ENCODE results near the gene NTM.

Gene NTM

GRCh38 chr11:131486100-131486499 lies 115.7 kb downstream of the NTM start:
- no peaks in the 10 kb centered on the region for H3K36me3 ChIP-seq (ENCODE audit: insufficient read depth, low read length)
- H3K27ac ChIP-seq (ENCODE audit: low read depth, low read length, poor library complexity, severe bottlenecking) = no peak overlapping the region
- no peaks in the 10 kb centered on the region for H4K20me1 ChIP-seq (ENCODE audit: insufficient read depth, low read length)
- no peaks in the 10 kb centered on the region for H3K79me2 ChIP-seq (ENCODE audit: insufficient read depth, low read length)
- H3K4me3 ChIP-seq (ENCODE audit: low read depth, low read length, poor library complexity, severe bottlenecking) = no peak overlapping the region
- no peak for TF ChIP-seq CTCF (IDR thresholded peaks at IDR 0.05; ENCODE audit: low read length)
- no peak for TF ChIP-seq EZH2 (IDR thresholded peaks at IDR 0.05; ENCODE audit: borderline replicate concordance, low read length)
- H3K9ac ChIP-seq (ENCODE audit: low read length) = no peak overlapping the region
- H3K9me2 ChIP-seq (ENCODE audit: low read depth, low read length) = no peaks in the 10 kb centered on the region
- H2AFZ ChIP-seq (ENCODE audit: low read length) = no peak overlapping the region
- no peaks in the 10 kb centered on the region for H3K4me1 ChIP-seq (ENCODE audit: insufficient read depth, low read length, severe bottlenecking)
- H3K9me3 ChIP-seq (ENCODE audit: low read length) = no peaks in the 10 kb centered on the region
- no peaks in the 10 kb centered on the region for H3K27me3 ChIP-seq (ENCODE audit: insufficient read depth, low read length)
- no peaks in the 10 kb centered on the region for H3F3A ChIP-seq (ENCODE audit: insufficient read depth, low read length)
- no peak overlapping the region for H3K4me2 ChIP-seq (ENCODE audit: low read length)

GRCh38 chr11:131486937-131487635 lies 116.7 kb downstream of the NTM start:
- no peaks in the 10 kb centered on the region for H4K20me1 ChIP-seq (ENCODE audit: insufficient read depth, low read length)
- no peak for TF ChIP-seq EZH2 (IDR thresholded peaks at IDR 0.05; ENCODE audit: borderline replicate concordance, low read length)
- no peak for TF ChIP-seq CTCF (IDR thresholded peaks at IDR 0.05; ENCODE audit: low read length)
- H3K9me2 ChIP-seq (ENCODE audit: low read depth, low read length) = no peaks in the 10 kb centered on the region
- H3K27ac ChIP-seq (ENCODE audit: low read depth, low read length, poor library complexity, severe bottlenecking) = no peak overlapping the region
- no peaks in the 10 kb centered on the region for H3K27me3 ChIP-seq (ENCODE audit: insufficient read depth, low read length)
- H3K9ac ChIP-seq (ENCODE audit: low read length) = no peak overlapping the region
- H2AFZ ChIP-seq (ENCODE audit: low read length) = no peak overlapping the region
- H3K79me2 ChIP-seq (ENCODE audit: insufficient read depth, low read length) = no peaks in the 10 kb centered on the region
- no peak overlapping the region for H3K4me2 ChIP-seq (ENCODE audit: low read length)
- no peak overlapping the region for H3K4me3 ChIP-seq (ENCODE audit: low read depth, low read length, poor library complexity, severe bottlenecking)
- H3K4me1 ChIP-seq (ENCODE audit: insufficient read depth, low read length, severe bottlenecking) = no peaks in the 10 kb centered on the region
- no peaks in the 10 kb centered on the region for H3K36me3 ChIP-seq (ENCODE audit: insufficient read depth, low read length)
- no peaks in the 10 kb centered on the region for H3F3A ChIP-seq (ENCODE audit: insufficient read depth, low read length)
- no peaks in the 10 kb centered on the region for H3K9me3 ChIP-seq (ENCODE audit: low read length)

- H3K9me3 ChIP-seq (ENCODE audit: low read length) = no peaks in the 10 kb centered on the region
- no peaks in the 10 kb centered on the region for H3K9me2 ChIP-seq (ENCODE audit: low read depth, low read length)
- no peaks in the 10 kb centered on the region for H3K36me3 ChIP-seq (ENCODE audit: insufficient read depth, low read length)
Measured at GRCh38 chr11:131488238-131488637, 117.8 kb downstream of the NTM start.

More at GRCh38 chr11:131488238-131488637, 117.8 kb downstream of the NTM start:
- no peaks in the 10 kb centered on the region for H4K20me1 ChIP-seq (ENCODE audit: insufficient read depth, low read length)
- no peaks in the 10 kb centered on the region for H3K27me3 ChIP-seq (ENCODE audit: insufficient read depth, low read length)
- no peak overlapping the region for H2AFZ ChIP-seq (ENCODE audit: low read length)
- H3K4me3 ChIP-seq (ENCODE audit: low read depth, low read length, poor library complexity, severe bottlenecking) = no peak overlapping the region
- H3K27ac ChIP-seq (ENCODE audit: low read depth, low read length, poor library complexity, severe bottlenecking) = no peak overlapping the region
- H3K4me2 ChIP-seq (ENCODE audit: low read length) = no peak overlapping the region
- H3K79me2 ChIP-seq (ENCODE audit: insufficient read depth, low read length) = no peaks in the 10 kb centered on the region
- no peaks in the 10 kb centered on the region for H3K4me1 ChIP-seq (ENCODE audit: insufficient read depth, low read length, severe bottlenecking)
- H3K9ac ChIP-seq (ENCODE audit: low read length) = no peak overlapping the region
- H3F3A ChIP-seq (ENCODE audit: insufficient read depth, low read length) = no peaks in the 10 kb centered on the region
- TF ChIP-seq CTCF (IDR thresholded peaks at IDR 0.05; ENCODE audit: low read length) = no peak
- no peak for TF ChIP-seq EZH2 (IDR thresholded peaks at IDR 0.05; ENCODE audit: borderline replicate concordance, low read length)

All from OCI-LY1 (cell line).